Measurements from ENCODE around the gene KCNIP4. TPM values are rescaled to one million over a fixed set of nuclear protein-coding genes. Genes with fewer than 3 reads are reported as not detected.

Gene KCNIP4
- total and polyA plus RNA-seq, 10 of the 15 experiments (the other 5 are each of a cell fraction or from before 2014, with no cell fraction given): 0.03 to 0.23 (median 0.13) TPM; not detected in 7

- no peak overlapping the region for H3K9ac ChIP-seq (ENCODE audit: control insufficient read depth, insufficient read depth, low read length)
- H3K27ac ChIP-seq (ENCODE audit: control insufficient read depth, insufficient read depth): no peak overlapping the region
- 0% methylated on average over 1 of the region's 1 CpG for WGBS (ENCODE audit: insufficient coverage, insufficient replicate concordance, low lambda C conversion rate, missing lambda C conversion rate)
- H3K36me3 ChIP-seq (ENCODE audit: control insufficient read depth in 2 of 2, insufficient read depth in 2 of 2, low read length in 1 of 2): no peaks in the 10 kb centered on the region
- no peaks in the 10 kb centered on the region for H3K4me1 ChIP-seq (ENCODE audit: control insufficient read depth, insufficient read depth, low read length)
- ATAC-seq (no peak), FAIRE-seq (no peak), DNase-seq (ENCODE audit: low read depth, low spot score) (no peak)
- BruUV-seq (replicated peaks): no TSS peak
- H3K9me3 ChIP-seq (replicated peaks; ENCODE audit: control insufficient read depth, insufficient read depth, low read length): no peaks in the 10 kb centered on the region
- H3K4me2 ChIP-seq (ENCODE audit: control insufficient read depth, insufficient read depth): no peak overlapping the region
- TF ChIP-seq NFYB (IDR thresholded peaks at IDR 0.05; ENCODE audit: insufficient read depth, low read depth, low read length): no peak
- no peak for TF ChIP-seq NRF1 (conservative IDR thresholded peaks at IDR 0.05; ENCODE audit: low read depth, low read length)
- TF ChIP-seq EED (IDR thresholded peaks at IDR 0.05; ENCODE audit: low read depth): no peak
- TF ChIP-seq BHLHE40 (IDR thresholded peaks at IDR 0.05; ENCODE audit: borderline replicate concordance in 1 of 2, low read depth in 2 of 2, low read length in 1 of 2): no peak
- no peak for TF ChIP-seq RELA (IDR thresholded peaks at IDR 0.05; ENCODE audit: borderline replicate concordance, partially characterized antibody)
- TF ChIP-seq NR2F1 (conservative IDR thresholded peaks at IDR 0.05): no peak
- TF ChIP-seq ZNF384 (IDR thresholded peaks at IDR 0.05; ENCODE audit: borderline replicate concordance, low read depth, low read length): no peak
- no peak for TF ChIP-seq SP1 (IDR thresholded peaks at IDR 0.05; ENCODE audit: low read depth, low read length)
- TF ChIP-seq TCF7 (IDR thresholded peaks at IDR 0.05; ENCODE audit: borderline replicate concordance): no peak
- no peak for TF ChIP-seq JUND (IDR thresholded peaks at IDR 0.05; ENCODE audit: low read depth, low read length)
- ChIA-PET CTCF (no interaction called here), SMC1A (ENCODE audit: uncharacterized antibody, unreplicated experiment) (no interaction called here), RAD21 (ENCODE audit: unreplicated experiment) (no interaction called here), POLR2A (no interaction called here)
- H3K79me2 ChIP-seq (ENCODE audit: control insufficient read depth, insufficient read depth, low read length): no peaks in the 10 kb centered on the region
- no peaks in the 10 kb centered on the region for H4K20me1 ChIP-seq (ENCODE audit: control insufficient read depth, insufficient read depth)
- H3K27me3 ChIP-seq (replicated peaks in 1 of 2; ENCODE audit: control insufficient read depth in 2 of 2, insufficient read depth in 2 of 2, low read length in 1 of 2): no peaks in the 10 kb centered on the region
- in situ Hi-C loops (cut with MboI): no loop called here
- no peak overlapping the region for H2AFZ ChIP-seq (ENCODE audit: control insufficient read depth, low read depth, low read length)
- no peak overlapping the region for H3K4me3 ChIP-seq
- intact Hi-C loops (cut with micrococcal nuclease; ENCODE audit: unreplicated experiment): no loop called here
Measured at GRCh38 chr4:21203416-21203815, 745.2 kb downstream of the KCNIP4 start.

GRCh38 chr4:21202959-21203358 lies 745.6 kb downstream of the KCNIP4 start:
- ATAC-seq (no peak), DNase-seq (ENCODE audit: low read depth, low spot score) (no peak), FAIRE-seq (no peak)
- no peaks in the 10 kb centered on the region for H3K9me3 ChIP-seq (replicated peaks; ENCODE audit: control insufficient read depth, insufficient read depth, low read length)
- ChIA-PET CTCF (no interaction called here), RAD21 (ENCODE audit: unreplicated experiment) (no interaction called here), POLR2A (no interaction called here), SMC1A (ENCODE audit: uncharacterized antibody, unreplicated experiment) (no interaction called here)
- no peak overlapping the region for H3K9ac ChIP-seq (ENCODE audit: control insufficient read depth, insufficient read depth, low read length)
- H3K79me2 ChIP-seq (ENCODE audit: control insufficient read depth, insufficient read depth, low read length): no peaks in the 10 kb centered on the region
- no peak overlapping the region for H3K27ac ChIP-seq (ENCODE audit: control insufficient read depth, insufficient read depth)
- 20% methylated on average over 3 of the region's 3 CpGs for WGBS (ENCODE audit: insufficient coverage, insufficient replicate concordance, low lambda C conversion rate, missing lambda C conversion rate)
- no peaks in the 10 kb centered on the region for H3K27me3 ChIP-seq (replicated peaks in 1 of 2; ENCODE audit: control insufficient read depth in 2 of 2, insufficient read depth in 2 of 2, low read length in 1 of 2)
- H3K4me3 ChIP-seq: no peak overlapping the region
- BruUV-seq (replicated peaks): no TSS peak
- in situ Hi-C loops (cut with MboI) (no loop called here), intact Hi-C loops (cut with micrococcal nuclease; ENCODE audit: unreplicated experiment) (no loop called here)
- no peaks in the 10 kb centered on the region for H3K4me1 ChIP-seq (ENCODE audit: control insufficient read depth, insufficient read depth, low read length)
- H3K4me2 ChIP-seq (ENCODE audit: control insufficient read depth, insufficient read depth): no peak overlapping the region
- H3K36me3 ChIP-seq (ENCODE audit: control insufficient read depth in 2 of 2, insufficient read depth in 2 of 2, low read length in 1 of 2): no peaks in the 10 kb centered on the region
- no peak overlapping the region for H2AFZ ChIP-seq (ENCODE audit: control insufficient read depth, low read depth, low read length)
- H4K20me1 ChIP-seq (ENCODE audit: control insufficient read depth, insufficient read depth): no peaks in the 10 kb centered on the region
- TF ChIP-seq ZNF384 (IDR thresholded peaks at IDR 0.05; ENCODE audit: borderline replicate concordance, low read depth, low read length) (no peak), HDAC6 (IDR thresholded peaks at IDR 0.05; ENCODE audit: unreplicated experiment) (no peak), ZNF687 (IDR thresholded peaks at IDR 0.05) (no peak), IRF4 (IDR thresholded peaks at IDR 0.05; ENCODE audit: low read depth, low read length) (no peak), CBX5 (IDR thresholded peaks at IDR 0.05; ENCODE audit: low read depth) (no peak), LARP7 (IDR thresholded peaks at IDR 0.05) (no peak)

Data from GM12878 (cell line).